ENCODE results near the gene CRELD2.

Gene CRELD2

DNA sequence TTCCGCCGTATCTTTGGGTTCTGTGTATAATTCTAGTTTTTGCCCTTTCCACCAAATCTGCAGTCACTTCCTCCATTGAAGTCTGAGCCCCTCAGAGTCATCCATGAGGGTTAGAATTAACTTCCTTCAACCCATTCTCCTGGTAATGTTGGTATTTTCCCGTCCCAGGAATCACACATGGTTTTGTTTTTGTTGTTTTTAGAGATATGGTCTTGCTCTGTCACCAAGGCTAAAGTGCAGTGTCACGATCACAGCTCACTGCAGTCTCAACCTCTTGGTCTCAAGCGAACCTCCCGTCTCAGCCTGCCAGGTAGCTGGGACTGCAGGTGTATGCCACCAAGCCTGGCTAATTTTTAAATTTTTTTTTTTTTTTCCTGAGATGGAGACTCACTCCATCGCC, 46.1 kb upstream of the CRELD2 start:
- Histone ChIP-seq H3K4me3 (ENCODE audit: low read depth, low read length) (no peak overlapping the region), H3K79me2 (peaks cover 10% of the 10 kb centered on the region), H3K36me3 (ENCODE audit: control insufficient read depth, insufficient read depth, low read length) (no peaks in the 10 kb centered on the region), H3K27me3 (ENCODE audit: control insufficient read depth, insufficient read depth, low read length) (no peaks in the 10 kb centered on the region), H3K9me3 (ENCODE audit: control insufficient read depth, low read length) (no peaks in the 10 kb centered on the region), H2AFZ (no peak overlapping the region), H3K4me2 (ENCODE audit: low read length) (no peak overlapping the region), H3K4me1 (no peaks in the 10 kb centered on the region), H3K9ac (no peak overlapping the region), H3K27ac (no peak overlapping the region)
- TF ChIP-seq, protein P1, sequence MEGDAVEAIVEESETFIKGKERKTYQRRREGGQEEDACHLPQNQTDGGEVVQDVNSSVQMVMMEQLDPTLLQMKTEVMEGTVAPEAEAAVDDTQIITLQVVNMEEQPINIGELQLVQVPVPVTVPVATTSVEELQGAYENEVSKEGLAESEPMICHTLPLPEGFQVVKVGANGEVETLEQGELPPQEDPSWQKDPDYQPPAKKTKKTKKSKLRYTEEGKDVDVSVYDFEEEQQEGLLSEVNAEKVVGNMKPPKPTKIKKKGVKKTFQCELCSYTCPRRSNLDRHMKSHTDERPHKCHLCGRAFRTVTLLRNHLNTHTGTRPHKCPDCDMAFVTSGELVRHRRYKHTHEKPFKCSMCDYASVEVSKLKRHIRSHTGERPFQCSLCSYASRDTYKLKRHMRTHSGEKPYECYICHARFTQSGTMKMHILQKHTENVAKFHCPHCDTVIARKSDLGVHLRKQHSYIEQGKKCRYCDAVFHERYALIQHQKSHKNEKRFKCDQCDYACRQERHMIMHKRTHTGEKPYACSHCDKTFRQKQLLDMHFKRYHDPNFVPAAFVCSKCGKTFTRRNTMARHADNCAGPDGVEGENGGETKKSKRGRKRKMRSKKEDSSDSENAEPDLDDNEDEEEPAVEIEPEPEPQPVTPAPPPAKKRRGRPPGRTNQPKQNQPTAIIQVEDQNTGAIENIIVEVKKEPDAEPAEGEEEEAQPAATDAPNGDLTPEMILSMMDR (IDR thresholded peaks at IDR 0.05) = no peak

DNA sequence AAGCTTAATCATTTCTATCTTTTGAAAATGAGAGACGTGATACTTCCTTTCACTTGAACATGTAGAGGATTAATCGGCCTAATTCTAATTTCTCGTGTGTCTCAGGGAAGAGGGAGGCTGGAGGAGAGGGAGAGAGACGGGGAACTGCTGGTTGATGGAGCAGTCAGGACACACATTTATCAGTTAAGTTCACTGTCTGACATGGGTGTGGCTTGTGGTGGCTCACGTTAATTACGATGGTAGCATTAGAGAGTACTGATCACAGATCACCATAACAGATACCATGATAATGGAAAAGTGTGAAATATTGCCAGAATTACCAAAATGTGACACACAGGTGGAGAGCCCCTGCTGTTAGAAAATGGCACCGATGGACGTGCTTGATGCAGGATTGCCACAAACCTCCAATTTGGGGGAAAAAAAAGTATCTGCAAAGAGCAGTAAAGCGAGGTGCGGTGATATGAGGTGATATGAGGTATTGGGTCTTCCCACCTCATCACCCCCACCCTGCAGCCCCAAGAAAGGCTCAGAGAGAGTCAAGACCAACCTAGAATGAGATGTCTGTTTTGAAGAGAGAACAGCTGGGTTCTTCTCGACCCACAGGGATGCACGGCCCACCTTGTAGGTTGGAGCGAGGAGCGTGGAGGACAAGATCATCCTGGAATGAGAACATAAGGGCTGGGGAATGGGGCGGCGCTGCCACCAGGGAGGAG, 45.0 kb upstream of the CRELD2 start:
- Histone ChIP-seq H3K4me1 (no peaks in the 10 kb centered on the region), H2AFZ (no peak overlapping the region), H3K36me3 (ENCODE audit: control insufficient read depth, insufficient read depth, low read length) (no peaks in the 10 kb centered on the region), H3K27me3 (ENCODE audit: control insufficient read depth, insufficient read depth, low read length) (no peaks in the 10 kb centered on the region), H3K9me3 (ENCODE audit: control insufficient read depth, low read length) (no peaks in the 10 kb centered on the region), H3K79me2 (peaks cover 5% of the 10 kb centered on the region), H3K4me2 (ENCODE audit: low read length) (no peak overlapping the region), H3K4me3 (ENCODE audit: low read depth, low read length) (no peak overlapping the region), H3K9ac (no peak overlapping the region), H3K27ac (no peak overlapping the region)
- TF ChIP-seq, protein P1 (IDR thresholded peaks at IDR 0.05) = no peak

DNA sequence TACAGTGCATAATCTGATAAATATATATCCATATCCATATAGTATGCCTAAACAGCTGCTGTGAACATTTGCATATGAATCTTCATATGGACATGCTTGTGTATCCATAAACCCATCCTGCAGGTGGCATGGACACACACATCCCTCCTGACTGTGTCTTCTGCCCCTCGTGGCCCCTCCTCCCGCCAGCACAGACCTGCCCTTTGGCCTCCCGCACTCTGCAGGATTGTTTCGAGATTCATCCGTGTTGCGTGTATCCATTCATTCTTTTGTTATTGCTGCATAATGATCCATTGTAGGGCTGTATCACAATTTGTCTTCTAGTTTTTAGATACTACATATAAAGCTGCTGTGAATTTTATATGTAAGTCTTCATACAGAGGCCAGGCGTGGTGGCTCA, 40.8 kb upstream of the CRELD2 start:
- TF ChIP-seq, protein P1 (IDR thresholded peaks at IDR 0.05) = no peak
- H3K79me2 ChIP-seq = no peaks in the 10 kb centered on the region
- no peak overlapping the region for H3K9ac ChIP-seq
- no peak overlapping the region for H3K4me2 ChIP-seq (ENCODE audit: low read length)
- H3K27ac ChIP-seq = no peak overlapping the region
- no peaks in the 10 kb centered on the region for H3K27me3 ChIP-seq (ENCODE audit: control insufficient read depth, insufficient read depth, low read length)
- no peaks in the 10 kb centered on the region for H3K36me3 ChIP-seq (ENCODE audit: control insufficient read depth, insufficient read depth, low read length)
- no peaks in the 10 kb centered on the region for H3K4me1 ChIP-seq
- H3K9me3 ChIP-seq (ENCODE audit: control insufficient read depth, low read length) = no peaks in the 10 kb centered on the region
- no peak overlapping the region for H2AFZ ChIP-seq
- H3K4me3 ChIP-seq (ENCODE audit: low read depth, low read length) = no peak overlapping the region

DNA sequence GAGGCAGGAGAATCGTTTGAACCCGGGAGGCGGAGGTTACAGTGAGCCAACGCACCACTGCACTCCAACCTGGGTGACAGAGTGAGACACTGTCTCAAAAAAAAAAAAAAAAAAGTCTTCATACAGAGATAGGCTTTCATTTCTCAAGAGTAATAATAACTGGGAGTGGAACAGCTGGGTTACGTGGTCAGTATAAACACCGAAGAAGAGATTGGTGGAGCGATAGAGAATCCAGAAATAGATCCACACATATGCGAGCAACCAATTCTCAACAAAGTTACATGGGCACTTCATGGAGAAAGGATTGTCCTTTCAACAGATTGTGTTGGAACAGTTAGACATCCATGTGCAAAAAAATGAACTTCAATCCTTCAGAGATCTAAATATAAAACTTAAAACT, 40.2 kb upstream of the CRELD2 start:
- Histone ChIP-seq H3K9ac (no peak overlapping the region), H3K4me1 (no peaks in the 10 kb centered on the region), H3K27me3 (ENCODE audit: control insufficient read depth, insufficient read depth, low read length) (no peaks in the 10 kb centered on the region), H3K4me3 (ENCODE audit: low read depth, low read length) (no peak overlapping the region), H3K9me3 (ENCODE audit: control insufficient read depth, low read length) (no peaks in the 10 kb centered on the region), H3K4me2 (ENCODE audit: low read length) (no peak overlapping the region), H3K27ac (no peak overlapping the region), H2AFZ (no peak overlapping the region), H3K79me2 (no peaks in the 10 kb centered on the region), H3K36me3 (ENCODE audit: control insufficient read depth, insufficient read depth, low read length) (no peaks in the 10 kb centered on the region)
- TF ChIP-seq, protein P1 (IDR thresholded peaks at IDR 0.05) = no peak

DNA sequence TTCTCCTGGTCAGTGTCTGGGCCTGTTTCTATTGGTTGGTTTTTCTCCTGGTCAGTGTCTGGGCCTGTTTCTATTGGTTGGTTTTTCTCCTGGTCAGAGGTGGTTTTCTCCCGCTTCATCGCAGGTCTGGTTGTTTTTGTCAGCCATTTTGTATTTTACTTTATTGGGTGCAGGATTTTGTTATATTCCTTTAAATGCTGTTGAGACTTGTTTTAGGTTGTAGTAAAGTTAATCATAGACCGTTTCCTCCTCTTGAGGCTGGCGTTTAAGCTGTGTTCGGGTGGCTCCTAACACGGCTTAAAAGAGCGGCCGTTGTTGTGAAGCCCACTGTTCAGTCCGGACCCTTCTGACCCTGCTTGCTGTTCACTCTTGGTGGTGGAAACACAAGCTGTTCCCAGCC, 38.6 kb upstream of the CRELD2 start:
- no peaks in the 10 kb centered on the region for H3K9me3 ChIP-seq (ENCODE audit: control insufficient read depth, low read length)
- no peaks in the 10 kb centered on the region for H3K4me1 ChIP-seq
- H3K4me2 ChIP-seq (ENCODE audit: low read length) = no peak overlapping the region
- no peaks in the 10 kb centered on the region for H3K27me3 ChIP-seq (ENCODE audit: control insufficient read depth, insufficient read depth, low read length)
- no peak overlapping the region for H3K4me3 ChIP-seq (ENCODE audit: low read depth, low read length)
- no peak overlapping the region for H2AFZ ChIP-seq
- peaks cover 3% of the 10 kb centered on the region for H3K79me2 ChIP-seq
- no peak overlapping the region for H3K27ac ChIP-seq
- no peaks in the 10 kb centered on the region for H3K36me3 ChIP-seq (ENCODE audit: control insufficient read depth, insufficient read depth, low read length)
- no peak overlapping the region for H3K9ac ChIP-seq
- TF ChIP-seq, protein P1 (IDR thresholded peaks at IDR 0.05) = no peak

Measured in parathyroid adenoma (tissue), 2 donors.